OCI-LY3 (cell line): ENCODE results near the gene GPR137.
"Not testable (repeated sequence)": the region's sequence is repeated elsewhere in the genome, so short reads cannot be mapped to it uniquely, and the experiment has no call there.

Source experiments
- H2AFZ ChIP-seq: fragments of 200-600, 300-600 bp; shearing (Covaris generic); 2 replicates; pipeline ENCODE4 v1.6.0; 2014; ENCODE audit warnings: antibody characterized with exemption, low read depth, low read length
- H3K27ac ChIP-seq: fragments of 200-600, 300-600 bp; sonication (generic); 2 replicates; pipeline ENCODE4 v1.5.1; 2014; ENCODE audit warnings: mild to moderate bottlenecking, low read length, moderate library complexity, mixed read lengths
- H3K27me3 ChIP-seq: fragments of 200-600, 300-600 bp; sonication (generic); 2 replicates; pipeline ENCODE4 v1.6.1; 2014; ENCODE audit warnings: low read depth, low read length, mixed read lengths
- H3K36me3 ChIP-seq: fragments of 200-600, 300-600 bp; sonication (generic); replicated peaks from 2 replicates; pipeline ENCODE3; 2014; ENCODE audit warnings: low read depth, low read length, mixed read lengths
- H3K4me1 ChIP-seq: fragments of 300-600, 200-600 bp; sonication (generic); 2 replicates; pipeline ENCODE4 v1.6.1; 2014; ENCODE audit warnings: low read length, mixed read lengths
- H3K4me2 ChIP-seq: fragments of 200-600, 300-600 bp; sonication (generic); 2 replicates; pipeline ENCODE4 v1.6.1; 2014; ENCODE audit warnings: low read length, mixed read lengths
- H3K4me3 ChIP-seq: fragments of 300-600, 200-600 bp; sonication (generic); 2 replicates; pipeline ENCODE4 v1.5.1; 2014; ENCODE audit warnings: antibody characterized with exemption, mild to moderate bottlenecking, low read length, moderate library complexity
- H3K79me2 ChIP-seq: fragments of 300-600, 200-600 bp; shearing (Covaris generic); 2 replicates; pipeline ENCODE4 v1.6.1; 2014; ENCODE audit warnings: mild to moderate bottlenecking, low read length, mixed read lengths
- H3K9ac ChIP-seq: fragments of 300-600, 200-600 bp; shearing (Covaris generic); 2 replicates; pipeline ENCODE4 v1.6.0; 2014; ENCODE audit warnings: mild to moderate bottlenecking, low read length, moderate library complexity
- H3K9me3 ChIP-seq: fragments of 200-600, 300-600 bp; shearing (Covaris generic); 2 replicates; pipeline ENCODE4 v1.6.1; 2014; ENCODE audit warnings: low read length, mixed read lengths; ENCODE audit not compliant: insufficient read depth
- H4K20me1 ChIP-seq: fragments of 200-600, 300-600 bp; sonication (generic); 2 replicates; pipeline ENCODE4 v1.6.1; 2016; ENCODE audit warnings: low read length, mixed read lengths; ENCODE audit not compliant: insufficient read depth
- CTCF ChIP-seq: fragments of 200-600, 300-600 bp; sonication (generic); IDR thresholded peaks from 2 replicates; pipeline ENCODE4 v1.5.1; 2014; ENCODE audit warnings: antibody characterized with exemption, low read length, low read depth
- EZH2phosphoT487 ChIP-seq: fragments of 200-600 bp; shearing (Covaris generic); IDR thresholded peaks from 2 replicates; pipeline ENCODE4 v1.6.1; 2018; ENCODE audit warnings: antibody characterized with exemption, mixed run types, low read depth

Gene GPR137

GRCh38 chr11:64245401-64245796 is 40.2 kb upstream of the GPR137 start:
- H3K9ac ChIP-seq, result peak overlapping the region; percentile 100
- H3K27me3 ChIP-seq, result no peaks in the 10 kb centered on the region
- peak overlapping the region; percentile 87 for H3K4me2 ChIP-seq
- H2AFZ ChIP-seq, result no peak overlapping the region
- H3K27ac ChIP-seq, result peak overlapping the region; percentile 78
- 0 out of 2 replicates have a peak, but pooled peaks cover 3% of the 10 kb centered on the region for H4K20me1 ChIP-seq
- H3K4me1 ChIP-seq, result peaks cover 36% of the 10 kb centered on the region
- no peaks in the 10 kb centered on the region for H3K9me3 ChIP-seq
- peak overlapping the region; percentile 97 for H3K4me3 ChIP-seq
- H3K79me2 ChIP-seq, result peaks cover 57% of the 10 kb centered on the region
- TF ChIP-seq CTCF, result no peak
- no peak for TF ChIP-seq EZH2phosphoT487
- H3K36me3 ChIP-seq, result peaks cover 19% of the 10 kb centered on the region

GRCh38 chr11:64245797-64246620 is 39.6 kb upstream of the GPR137 start:
- Histone ChIP-seq H3K4me1 (peaks cover 39% of the 10 kb centered on the region), H3K9ac (peak overlapping the region; percentile 100), H4K20me1 (0 out of 2 replicates have a peak, but pooled peaks cover 3% of the 10 kb centered on the region), H3K4me3 (peak overlapping the region; percentile 97), H3K79me2 (peaks cover 55% of the 10 kb centered on the region), H2AFZ (no peak overlapping the region), H3K4me2 (peak overlapping the region; percentile 87), H3K27ac (peak overlapping the region; percentile 78), H3K9me3 (no peaks in the 10 kb centered on the region), H3K27me3 (no peaks in the 10 kb centered on the region), H3K36me3 (peaks cover 19% of the 10 kb centered on the region)
- TF ChIP-seq CTCF (no peak), EZH2phosphoT487 (no peak)

- Histone ChIP-seq H3K79me2 (peaks cover 55% of the 10 kb centered on the region), H3K4me3 (peak overlapping the region; percentile 97), H3K36me3 (peaks cover 19% of the 10 kb centered on the region), H3K27ac (peak overlapping the region; percentile 78; the same call in 1 of the 2 replicates), H3K4me1 (peaks cover 39% of the 10 kb centered on the region), H3K9ac (peak overlapping the region; percentile 100; the same call in 1 of the 2 replicates), H3K4me2 (peak overlapping the region; percentile 87; the same call in 1 of the 2 replicates)
- H3K27me3 ChIP-seq, H4K20me1 ChIP-seq, H2AFZ ChIP-seq, H3K9me3 ChIP-seq: not testable (repeated sequence)
These were observed 39.1 kb upstream of the GPR137 start for GRCh38 chr11:64246621-64246870.

GRCh38 chr11:64246871-64247728 is 38.5 kb upstream of the GPR137 start, which contains the start of gene PPP1R14B:
Gene PPP1R14B (minus strand): TSS chr11:64246943. CDS start chr11:64246673, 270 bp downstream.
- H3K9me3 ChIP-seq, result no peaks in the 10 kb centered on the region
- peaks cover 19% of the 10 kb centered on the region for H3K36me3 ChIP-seq
- H4K20me1 ChIP-seq, result 0 out of 2 replicates have a peak, but pooled peaks cover 3% of the 10 kb centered on the region
- peak within 1 kb of the TSS; percentile 98 for H3K4me2 ChIP-seq
- peaks cover 55% of the 10 kb centered on the region for H3K79me2 ChIP-seq
- TF ChIP-seq CTCF, result no peak
- TF ChIP-seq EZH2phosphoT487, result no peak
- no peaks in the 10 kb centered on the region for H3K27me3 ChIP-seq
- peaks cover 39% of the 10 kb centered on the region for H3K4me1 ChIP-seq
- H3K27ac ChIP-seq, result peak within 1 kb of the TSS; percentile 78
- peak within 1 kb of the TSS; percentile 100 for H3K9ac ChIP-seq
- peak within 1 kb of the TSS; percentile 97 for H3K4me3 ChIP-seq
- H2AFZ ChIP-seq, result peak within 1 kb of the TSS; percentile 66
